OCI-LY1 (cell line): ENCODE measurements around the gene CLSTN2.

Experiments
- H2AFZ ChIP-seq: fragments of 200-600 bp; sonication (generic), shearing (Covaris generic); 2 replicates; pipeline ENCODE4 v1.6.0; 2014; ENCODE audit warnings: antibody characterized with exemption, mild to moderate bottlenecking, low read length
- H3F3A ChIP-seq: fragments of 200-600 bp; sonication (generic), shearing (Covaris generic); 2 replicates; pipeline ENCODE4 v1.6.0; 2014; ENCODE audit warnings: mild to moderate bottlenecking, antibody characterized with exemption, low read length, moderate library complexity; ENCODE audit not compliant: insufficient read depth
- H3K27ac ChIP-seq: fragments of 200-600 bp; sonication (generic); 2 replicates; pipeline ENCODE4 v1.5.1; 2014; ENCODE audit warnings: low read length, mixed run types, mild to moderate bottlenecking, low read depth; ENCODE audit not compliant: poor library complexity, severe bottlenecking
- H3K27me3 ChIP-seq: fragments of 200-600 bp; sonication (generic); 2 replicates; pipeline ENCODE4 v1.6.0; 2014; ENCODE audit warnings: antibody characterized with exemption, mild to moderate bottlenecking, low read length, moderate library complexity; ENCODE audit not compliant: insufficient read depth
- H3K36me3 ChIP-seq: fragments of 200-600 bp; sonication (generic); 2 replicates; pipeline ENCODE4 v1.6.1; 2014; ENCODE audit warnings: mild to moderate bottlenecking, antibody characterized with exemption, low read length, moderate library complexity, mixed read lengths; ENCODE audit not compliant: insufficient read depth
- H3K4me1 ChIP-seq: fragments of 200-600 bp; sonication (generic); 2 replicates; pipeline ENCODE4 v1.5.1; 2014; ENCODE audit warnings: mild to moderate bottlenecking, low read length, moderate library complexity; ENCODE audit not compliant: insufficient read depth, severe bottlenecking
- H3K4me2 ChIP-seq: fragments of 200-600 bp; sonication (generic), shearing (Covaris generic); 2 replicates; pipeline ENCODE4 v1.6.1; 2014; ENCODE audit warnings: low read length
- H3K4me3 ChIP-seq: fragments of 200-600 bp; sonication (generic); 2 replicates; pipeline ENCODE4 v1.5.1; 2014; ENCODE audit warnings: low read length, low read depth, mild to moderate bottlenecking, mixed read lengths; ENCODE audit not compliant: poor library complexity, severe bottlenecking
- H3K79me2 ChIP-seq: fragments of 200-600 bp; shearing (Covaris generic); 2 replicates; pipeline ENCODE4 v1.6.1; 2016; ENCODE audit warnings: mixed run types, low read length, mixed read lengths; ENCODE audit not compliant: insufficient read depth
- H3K9ac ChIP-seq: fragments of 200-600 bp; sonication (generic), shearing (Covaris generic); 2 replicates; pipeline ENCODE4 v1.6.1; 2014; ENCODE audit warnings: mild to moderate bottlenecking, low read length, mixed read lengths
- H3K9me2 ChIP-seq: fragments of 200-600 bp; sonication (generic), shearing (Covaris generic); 2 replicates; pipeline ENCODE4 v1.6.1; 2014; ENCODE audit warnings: low read depth, mild to moderate bottlenecking, low read length, mixed read lengths
- H3K9me3 ChIP-seq: fragments of 200-600 bp; shearing (Covaris generic); 2 replicates; pipeline ENCODE4 v1.6.1; 2014; ENCODE audit warnings: low read length, mixed read lengths
- H4K20me1 ChIP-seq: fragments of 200-600 bp; sonication (generic), shearing (Covaris generic); 2 replicates; pipeline ENCODE4 v1.6.0; 2016; ENCODE audit warnings: mild to moderate bottlenecking, low read length; ENCODE audit not compliant: insufficient read depth
- EZH2 ChIP-seq: fragments of 200-600 bp; sonication (generic), shearing (Covaris generic); IDR thresholded peaks from 2 replicates; pipeline ENCODE4 v1.8.0; 2017; ENCODE audit warnings: borderline replicate concordance, mixed run types, mild to moderate bottlenecking, antibody characterized with exemption, low read length, moderate library complexity, mixed read lengths
- TF ChIP-seq, protein P1 (sequence below): fragments of 200-600 bp; sonication (generic), shearing (Covaris generic); IDR thresholded peaks from 2 replicates; pipeline ENCODE4 v1.5.1; 2017; ENCODE audit warnings: mild to moderate bottlenecking, antibody characterized with exemption, low read length, moderate library complexity, mixed read lengths

CLSTN2 gene

DNA sequence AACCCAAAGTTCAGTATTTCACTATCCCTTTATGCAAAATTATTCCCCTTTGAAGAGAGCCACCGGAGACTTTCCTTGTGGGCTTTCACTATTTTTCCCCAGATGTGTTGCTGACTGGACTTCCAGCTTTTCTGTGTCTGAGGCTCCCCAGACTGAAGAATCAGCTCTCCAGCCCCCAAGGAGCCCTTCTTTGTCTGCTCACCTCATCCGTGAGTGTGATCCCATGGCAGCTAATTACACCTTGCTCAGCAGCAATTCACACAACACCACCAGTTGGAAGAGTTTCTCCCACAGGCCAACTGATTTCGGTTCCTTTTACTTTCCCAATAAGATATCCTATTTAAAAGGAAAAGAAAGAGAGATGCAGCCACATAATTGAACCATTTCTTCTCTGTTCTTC is 493.4 kb downstream of the CLSTN2 start:
- TF ChIP-seq, protein P1, sequence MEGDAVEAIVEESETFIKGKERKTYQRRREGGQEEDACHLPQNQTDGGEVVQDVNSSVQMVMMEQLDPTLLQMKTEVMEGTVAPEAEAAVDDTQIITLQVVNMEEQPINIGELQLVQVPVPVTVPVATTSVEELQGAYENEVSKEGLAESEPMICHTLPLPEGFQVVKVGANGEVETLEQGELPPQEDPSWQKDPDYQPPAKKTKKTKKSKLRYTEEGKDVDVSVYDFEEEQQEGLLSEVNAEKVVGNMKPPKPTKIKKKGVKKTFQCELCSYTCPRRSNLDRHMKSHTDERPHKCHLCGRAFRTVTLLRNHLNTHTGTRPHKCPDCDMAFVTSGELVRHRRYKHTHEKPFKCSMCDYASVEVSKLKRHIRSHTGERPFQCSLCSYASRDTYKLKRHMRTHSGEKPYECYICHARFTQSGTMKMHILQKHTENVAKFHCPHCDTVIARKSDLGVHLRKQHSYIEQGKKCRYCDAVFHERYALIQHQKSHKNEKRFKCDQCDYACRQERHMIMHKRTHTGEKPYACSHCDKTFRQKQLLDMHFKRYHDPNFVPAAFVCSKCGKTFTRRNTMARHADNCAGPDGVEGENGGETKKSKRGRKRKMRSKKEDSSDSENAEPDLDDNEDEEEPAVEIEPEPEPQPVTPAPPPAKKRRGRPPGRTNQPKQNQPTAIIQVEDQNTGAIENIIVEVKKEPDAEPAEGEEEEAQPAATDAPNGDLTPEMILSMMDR: no peak
- TF ChIP-seq EZH2: no peak
- no peak overlapping the region for H3K9ac ChIP-seq
- H3K27me3 ChIP-seq: 0 out of 2 replicates have a peak, but pooled peaks cover 4% of the 10 kb centered on the region
- no peaks in the 10 kb centered on the region for H3K79me2 ChIP-seq
- H3K9me3 ChIP-seq: no peaks in the 10 kb centered on the region
- no peak overlapping the region for H2AFZ ChIP-seq
- H3F3A ChIP-seq: no peaks in the 10 kb centered on the region
- no peaks in the 10 kb centered on the region for H3K9me2 ChIP-seq
- no peak overlapping the region for H3K4me2 ChIP-seq
- H3K4me3 ChIP-seq: no peak overlapping the region
- no peaks in the 10 kb centered on the region for H4K20me1 ChIP-seq
- H3K36me3 ChIP-seq: no peaks in the 10 kb centered on the region
- H3K27ac ChIP-seq: no peak overlapping the region
- no peaks in the 10 kb centered on the region for H3K4me1 ChIP-seq

DNA sequence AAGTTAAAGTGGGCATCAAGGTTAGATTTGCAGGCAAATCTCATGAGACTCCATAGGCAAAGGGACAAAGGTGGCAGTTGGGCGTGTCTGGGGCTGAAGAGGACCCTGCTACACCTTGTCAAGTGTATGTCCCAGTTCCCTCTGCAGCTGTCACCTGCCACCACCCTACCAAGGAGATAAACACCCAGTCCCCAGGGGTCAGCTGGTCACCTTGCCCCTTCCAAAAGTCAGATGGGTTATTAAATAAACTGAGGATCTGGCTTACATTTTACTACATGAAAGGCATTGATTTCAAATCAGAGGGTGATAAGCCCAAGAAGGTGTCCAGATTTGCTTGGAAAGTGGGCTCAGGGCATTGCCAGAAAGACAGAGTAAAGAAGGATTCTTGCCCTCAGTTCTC is 494.8 kb downstream of the CLSTN2 start:
- no peaks in the 10 kb centered on the region for H3K9me2 ChIP-seq
- TF ChIP-seq, protein P1: no peak
- no peak for TF ChIP-seq EZH2
- no peak overlapping the region for H3K4me3 ChIP-seq
- no peaks in the 10 kb centered on the region for H3K9me3 ChIP-seq
- H3F3A ChIP-seq: no peaks in the 10 kb centered on the region
- H4K20me1 ChIP-seq: no peaks in the 10 kb centered on the region
- 0 out of 2 replicates have a peak, but pooled peaks cover 4% of the 10 kb centered on the region for H3K27me3 ChIP-seq
- no peak overlapping the region for H3K9ac ChIP-seq
- H2AFZ ChIP-seq: no peak overlapping the region
- no peak overlapping the region for H3K27ac ChIP-seq
- H3K79me2 ChIP-seq: no peaks in the 10 kb centered on the region
- no peaks in the 10 kb centered on the region for H3K4me1 ChIP-seq
- H3K36me3 ChIP-seq: no peaks in the 10 kb centered on the region
- H3K4me2 ChIP-seq: no peak overlapping the region

DNA sequence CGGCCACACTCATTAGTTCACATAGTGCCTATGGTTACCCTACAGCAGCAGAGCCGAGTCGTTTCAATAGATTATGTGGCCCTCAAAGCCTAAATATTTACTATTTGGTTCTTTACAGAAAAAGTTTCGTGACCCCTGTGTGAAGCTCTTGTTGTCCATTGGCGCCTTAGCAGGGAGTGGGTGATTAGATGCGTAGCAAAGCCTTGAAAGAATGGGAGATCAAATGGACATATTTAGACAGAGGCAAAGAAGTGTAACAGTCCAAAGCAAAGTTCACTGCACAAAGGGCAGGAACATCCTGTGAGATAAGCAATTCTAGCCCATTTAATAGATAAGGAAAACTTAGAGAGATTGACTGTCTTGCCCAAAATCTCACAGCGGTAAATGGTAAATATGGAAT is 495.5 kb downstream of the CLSTN2 start:
- H3K36me3 ChIP-seq: no peaks in the 10 kb centered on the region
- H4K20me1 ChIP-seq: no peaks in the 10 kb centered on the region
- H3K4me3 ChIP-seq: no peak overlapping the region
- H3K9ac ChIP-seq: no peak overlapping the region
- TF ChIP-seq, protein P1: no peak
- TF ChIP-seq EZH2: no peak
- 0 out of 2 replicates have a peak, but pooled peaks cover 4% of the 10 kb centered on the region for H3K27me3 ChIP-seq
- H3K4me1 ChIP-seq: no peaks in the 10 kb centered on the region
- H3K4me2 ChIP-seq: no peak overlapping the region
- H3K79me2 ChIP-seq: no peaks in the 10 kb centered on the region
- no peaks in the 10 kb centered on the region for H3K9me2 ChIP-seq
- H3F3A ChIP-seq: no peaks in the 10 kb centered on the region
- no peak overlapping the region for H3K27ac ChIP-seq
- H3K9me3 ChIP-seq: no peaks in the 10 kb centered on the region
- no peak overlapping the region for H2AFZ ChIP-seq
